GM12865 (cell line): ENCODE measurements around the gene XRCC3.

Experiments
- DNase-seq: peaks from one replicate; pipeline ENCODE4 v3.0.0; 2010; ENCODE audit warnings: low read depth
- H3K4me3 ChIP-seq: 2 replicates; pipeline ENCODE4 v1.5.1; 2011; ENCODE audit warnings: mild to moderate bottlenecking, low read depth, low read length, control low read depth
- TF ChIP-seq, protein P1 (sequence below): IDR thresholded peaks from 2 replicates; pipeline ENCODE4 v1.5.1; 2011; ENCODE audit warnings: low read length, control low read depth, low read depth, inconsistent platforms; ENCODE audit not compliant: insufficient read depth; ENCODE audit errors: missing control alignments

Gene XRCC3

DNA sequence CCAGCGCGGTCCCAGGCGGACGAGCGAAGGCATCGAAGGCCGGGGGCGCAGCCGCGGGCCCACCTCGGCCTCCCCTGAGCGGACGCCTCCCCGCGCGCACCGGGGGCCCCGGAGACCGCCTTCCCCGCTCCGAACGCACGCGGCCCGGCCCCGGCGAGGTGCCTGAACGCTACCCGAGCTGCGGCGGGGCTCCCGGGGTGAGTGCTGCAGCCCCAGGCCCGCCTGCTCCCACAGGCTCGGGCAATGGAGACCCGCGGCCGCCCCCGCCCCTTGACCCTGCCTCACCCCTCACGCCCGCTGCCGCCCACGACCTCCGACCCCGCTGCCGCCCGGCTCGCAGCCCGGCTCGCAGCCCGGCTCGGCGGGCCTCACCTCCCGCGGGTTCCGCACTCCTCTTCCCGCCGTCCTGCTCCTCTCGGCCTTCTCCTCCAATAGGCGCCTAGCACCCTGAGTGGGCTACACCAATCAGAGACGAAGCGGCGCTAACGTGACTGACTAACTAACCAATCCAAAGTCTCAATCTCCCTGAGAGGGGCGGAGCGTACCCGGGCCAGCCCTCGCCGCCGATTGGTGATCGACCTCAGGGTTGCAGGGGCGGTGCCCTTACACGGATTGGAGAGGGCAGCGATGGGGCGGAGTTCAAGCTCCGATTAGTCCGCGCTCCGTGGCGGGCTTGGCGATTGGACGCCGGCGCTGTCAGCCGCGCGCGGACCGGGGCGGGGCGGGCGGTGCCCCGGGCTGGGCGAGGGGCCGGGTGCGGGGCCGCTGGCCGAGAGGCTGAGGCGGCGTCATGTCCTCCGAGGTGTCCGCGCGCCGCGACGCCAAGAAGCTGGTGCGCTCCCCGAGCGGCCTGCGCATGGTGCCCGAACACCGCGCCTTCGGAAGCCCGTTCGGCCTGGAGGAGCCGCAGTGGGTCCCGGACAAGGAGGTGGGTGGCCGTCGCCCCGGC, at the start of gene XRCC3, which contains the start of gene ZFYVE21:
TSS of gene XRCC3 (minus strand) at position 400 of the 949 bp plus-strand sequence. CDS start 4,364 bp downstream, outside the sequence.
TSS of gene ZFYVE21 (plus strand) at position 759 of the 949 bp plus-strand sequence. CDS start at position 791, 32 bp downstream.
- peak; percentile 100 for DNase-seq
- TF ChIP-seq, protein P1, sequence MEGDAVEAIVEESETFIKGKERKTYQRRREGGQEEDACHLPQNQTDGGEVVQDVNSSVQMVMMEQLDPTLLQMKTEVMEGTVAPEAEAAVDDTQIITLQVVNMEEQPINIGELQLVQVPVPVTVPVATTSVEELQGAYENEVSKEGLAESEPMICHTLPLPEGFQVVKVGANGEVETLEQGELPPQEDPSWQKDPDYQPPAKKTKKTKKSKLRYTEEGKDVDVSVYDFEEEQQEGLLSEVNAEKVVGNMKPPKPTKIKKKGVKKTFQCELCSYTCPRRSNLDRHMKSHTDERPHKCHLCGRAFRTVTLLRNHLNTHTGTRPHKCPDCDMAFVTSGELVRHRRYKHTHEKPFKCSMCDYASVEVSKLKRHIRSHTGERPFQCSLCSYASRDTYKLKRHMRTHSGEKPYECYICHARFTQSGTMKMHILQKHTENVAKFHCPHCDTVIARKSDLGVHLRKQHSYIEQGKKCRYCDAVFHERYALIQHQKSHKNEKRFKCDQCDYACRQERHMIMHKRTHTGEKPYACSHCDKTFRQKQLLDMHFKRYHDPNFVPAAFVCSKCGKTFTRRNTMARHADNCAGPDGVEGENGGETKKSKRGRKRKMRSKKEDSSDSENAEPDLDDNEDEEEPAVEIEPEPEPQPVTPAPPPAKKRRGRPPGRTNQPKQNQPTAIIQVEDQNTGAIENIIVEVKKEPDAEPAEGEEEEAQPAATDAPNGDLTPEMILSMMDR, result no peak
- H3K4me3 ChIP-seq, result peak within 1 kb of the TSS; percentile 74

DNA sequence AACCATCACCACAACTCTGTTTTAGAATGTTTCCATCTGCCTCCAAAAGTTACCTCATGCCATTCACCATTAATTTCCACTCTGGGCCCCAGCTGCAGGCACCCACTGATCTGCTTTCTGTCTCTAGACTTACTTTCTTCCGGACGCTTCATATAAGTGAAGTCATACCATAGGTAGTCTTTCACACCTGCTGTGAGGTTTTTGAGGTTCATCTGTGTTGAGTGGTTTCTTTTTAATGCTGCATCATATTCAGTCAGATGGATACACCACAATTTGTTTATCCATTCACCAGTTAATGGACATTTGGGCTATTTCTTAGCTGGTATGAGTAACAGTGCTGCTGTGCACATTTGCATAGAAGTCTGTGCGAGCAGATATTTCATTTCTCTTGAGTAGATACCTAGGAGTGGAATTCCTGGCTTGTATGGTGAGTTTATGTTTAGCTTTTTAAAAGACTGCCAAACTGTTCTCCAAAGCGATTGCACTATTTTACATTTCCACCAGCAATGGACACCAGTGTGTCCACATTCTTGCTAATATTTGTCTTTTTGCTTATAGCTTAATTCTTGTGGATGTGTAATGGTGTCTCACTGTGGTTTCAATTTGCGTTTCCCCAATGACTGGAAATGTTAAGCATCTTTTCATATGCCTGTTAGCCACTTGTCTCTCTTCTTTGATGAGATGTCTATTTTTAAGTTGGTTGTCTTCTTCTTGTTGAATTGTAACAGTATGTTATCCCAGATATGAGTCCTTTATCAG, 48.7 kb upstream of the XRCC3 start:
- TF ChIP-seq, protein P1, result no peak
- no peak overlapping the region for H3K4me3 ChIP-seq
- DNase-seq, result peak; percentile 74

- TF ChIP-seq, protein P1, result no peak
- no peak overlapping the region for H3K4me3 ChIP-seq
- DNase-seq, result no peak
These were observed 47.3 kb upstream of the XRCC3 start for GRCh38 chr14:103762541-103762940.

DNA sequence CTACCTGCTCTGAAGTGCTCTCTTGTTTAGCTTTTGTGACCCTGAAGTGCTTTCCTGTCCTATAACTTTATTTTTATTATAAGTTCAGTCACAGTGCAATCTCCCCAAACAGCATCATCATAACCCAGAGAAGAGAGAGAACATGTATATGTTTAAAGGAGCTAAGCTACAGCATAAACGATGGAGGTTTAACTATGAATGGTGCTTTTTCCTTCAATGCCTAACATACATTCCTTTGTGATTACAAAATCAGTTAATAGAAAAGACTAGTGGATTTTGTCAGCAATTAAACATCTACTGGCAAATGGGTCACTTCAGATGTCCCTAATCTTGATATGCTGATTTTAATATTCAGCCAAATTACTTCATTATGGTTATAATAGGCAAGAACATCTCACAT, 46.8 kb upstream of the XRCC3 start:
- DNase-seq, result no peak
- no peak overlapping the region for H3K4me3 ChIP-seq
- TF ChIP-seq, protein P1, result no peak

GRCh38 chr14:103758059-103758776, 43.0 kb upstream of the XRCC3 start:
- TF ChIP-seq, protein P1, result no peak
- DNase-seq, result no peak

DNA sequence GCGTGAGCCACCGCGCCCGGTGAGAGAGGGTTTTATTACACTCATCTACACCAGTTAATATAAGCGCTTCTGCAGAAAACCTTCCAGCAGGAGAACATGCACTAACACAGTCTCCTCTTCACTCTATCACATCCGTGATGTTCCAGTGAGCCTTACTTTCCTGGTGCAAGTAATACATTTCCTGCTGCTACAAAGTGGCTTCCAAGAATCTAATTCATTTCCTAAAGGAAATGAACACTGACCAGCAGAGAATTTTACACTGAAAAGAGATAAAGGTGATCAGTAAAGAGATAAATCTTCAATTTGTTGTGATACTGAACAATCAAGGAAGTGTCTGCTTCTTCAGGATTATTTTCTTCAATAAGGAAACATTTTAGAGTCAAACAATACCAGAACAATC, 39.8 kb upstream of the XRCC3 start:
- TF ChIP-seq, protein P1, result no peak
- DNase-seq, result no peak
- no peak overlapping the region for H3K4me3 ChIP-seq

More at GRCh38 chr14:103758059-103758776, 43.0 kb upstream of the XRCC3 start:
- H3K4me3 ChIP-seq, result no peak overlapping the region
